Gastroesophageal sphincter (tissue), 3 donors: ENCODE measurements around the gene DOCK2.

Experiments used
- CTCF ChIP-seq, 4 experiments: fragments of 200-600 bp in 2 of 4; fragments of 450-650 bp in 2 of 4; sonication (generic) in 1 of 4; IDR thresholded peaks; one replicate each; pipeline ENCODE4 v1.5.1; 2017 to 2019; ENCODE audit warnings: antibody characterized with exemption in 4 of 4, mild to moderate bottlenecking in 2 of 4, moderate library complexity in 2 of 4
- POLR2AphosphoS5 ChIP-seq: sonication (generic); formaldehyde crosslinking; IDR thresholded peaks from one replicate; pipeline ENCODE4 v1.6.1; 2017; ENCODE audit warnings: antibody characterized with exemption

- TF ChIP-seq CTCF (IDR thresholded peaks at IDR 0.05) (no peak), POLR2AphosphoS5 (no peak)
These were observed 238.7 kb downstream of the DOCK2 start for GRCh38 chr5:169875731-169876130.
